HFFc6 (cell line): ENCODE results near the gene LRRC1. TPM values are rescaled to one million over a fixed set of nuclear protein-coding genes. Genes with fewer than 3 reads are reported as not detected.

Experiments used
- DNase-seq: peaks from one replicate; pipeline ENCODE4 v3.0.0-alpha.2; 2018
- H3K27ac Mint-ChIP-seq: 2 replicates; pipeline ENCODE4 v1.8.0; 2020; ENCODE audit warnings: mild to moderate bottlenecking, mixed read lengths
- H3K27me3 Mint-ChIP-seq: 2 replicates; pipeline ENCODE4 v1.8.0; 2021; ENCODE audit warnings: mild to moderate bottlenecking, moderate library complexity, mixed read lengths; ENCODE audit not compliant: insufficient read depth
- H3K36me3 Mint-ChIP-seq: 2 replicates; pipeline ENCODE4 v1.8.0; 2021; ENCODE audit warnings: low read depth, mixed read lengths
- H3K4me1 Mint-ChIP-seq: 2 replicates; pipeline ENCODE4 v1.8.0; 2020; ENCODE audit warnings: low read depth, mixed read lengths
- H3K4me3 Mint-ChIP-seq: 2 replicates; pipeline ENCODE4 v1.8.0; 2020; ENCODE audit warnings: mild to moderate bottlenecking, moderate library complexity, mixed read lengths
- H3K9me3 Mint-ChIP-seq: 2 replicates; pipeline ENCODE4 v1.8.0; 2020; ENCODE audit warnings: mild to moderate bottlenecking, mixed read lengths
- total RNA-seq, 6 experiments: library from RNA; stranded (reverse); fragmentation: NEBNext Ultra II Directional; extraction: Animal tissue kit (Norgen Biotek cat#: 25700); gene quantifications; 2 replicates in 1 of 6; 3 replicates in 5 of 6; pipeline ENCODE4 v1.2.3, GENCODE V29; 2021
- TF ChIP-seq, protein P1 (sequence below): fragments of 200-600 bp; sonication (generic); IDR thresholded peaks from 2 replicates; pipeline ENCODE4 v1.5.0; 2021; ENCODE audit warnings: antibody characterized with exemption, mild to moderate bottlenecking

LRRC1 gene
- total RNA-seq, 6 experiments from 2014 or later, result 9.3 to 12.0 (median 10.8) TPM

- Mint-ChIP-seq H3K4me3 (peak overlapping the region; percentile 59), H3K36me3 (0 out of 2 replicates have a peak, but pooled peaks cover 4% of the 10 kb centered on the region), H3K9me3 (no peaks in the 10 kb centered on the region), H3K27me3 (no peaks in the 10 kb centered on the region), H3K4me1 (peaks cover 69% of the 10 kb centered on the region), H3K27ac (peak overlapping the region; percentile 77)
- TF ChIP-seq, protein P1, sequence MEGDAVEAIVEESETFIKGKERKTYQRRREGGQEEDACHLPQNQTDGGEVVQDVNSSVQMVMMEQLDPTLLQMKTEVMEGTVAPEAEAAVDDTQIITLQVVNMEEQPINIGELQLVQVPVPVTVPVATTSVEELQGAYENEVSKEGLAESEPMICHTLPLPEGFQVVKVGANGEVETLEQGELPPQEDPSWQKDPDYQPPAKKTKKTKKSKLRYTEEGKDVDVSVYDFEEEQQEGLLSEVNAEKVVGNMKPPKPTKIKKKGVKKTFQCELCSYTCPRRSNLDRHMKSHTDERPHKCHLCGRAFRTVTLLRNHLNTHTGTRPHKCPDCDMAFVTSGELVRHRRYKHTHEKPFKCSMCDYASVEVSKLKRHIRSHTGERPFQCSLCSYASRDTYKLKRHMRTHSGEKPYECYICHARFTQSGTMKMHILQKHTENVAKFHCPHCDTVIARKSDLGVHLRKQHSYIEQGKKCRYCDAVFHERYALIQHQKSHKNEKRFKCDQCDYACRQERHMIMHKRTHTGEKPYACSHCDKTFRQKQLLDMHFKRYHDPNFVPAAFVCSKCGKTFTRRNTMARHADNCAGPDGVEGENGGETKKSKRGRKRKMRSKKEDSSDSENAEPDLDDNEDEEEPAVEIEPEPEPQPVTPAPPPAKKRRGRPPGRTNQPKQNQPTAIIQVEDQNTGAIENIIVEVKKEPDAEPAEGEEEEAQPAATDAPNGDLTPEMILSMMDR, result no peak
- peak; percentile 41 for DNase-seq
Measured at GRCh38 chr6:53815381-53816119, 20.7 kb downstream of the LRRC1 start.

- peaks cover 40% of the 10 kb centered on the region for H3K4me1 Mint-ChIP-seq
- no peak overlapping the region for H3K27ac Mint-ChIP-seq
- DNase-seq, result no peak
- TF ChIP-seq, protein P1, result no peak
- no peaks in the 10 kb centered on the region; the same call in 1 of the 2 replicates for H3K36me3 Mint-ChIP-seq
- no peaks in the 10 kb centered on the region for H3K27me3 Mint-ChIP-seq
- H3K9me3 Mint-ChIP-seq, result no peaks in the 10 kb centered on the region
- no peak overlapping the region for H3K4me3 Mint-ChIP-seq
Measured at GRCh38 chr6:53818858-53819609, 24.2 kb downstream of the LRRC1 start.

DNA sequence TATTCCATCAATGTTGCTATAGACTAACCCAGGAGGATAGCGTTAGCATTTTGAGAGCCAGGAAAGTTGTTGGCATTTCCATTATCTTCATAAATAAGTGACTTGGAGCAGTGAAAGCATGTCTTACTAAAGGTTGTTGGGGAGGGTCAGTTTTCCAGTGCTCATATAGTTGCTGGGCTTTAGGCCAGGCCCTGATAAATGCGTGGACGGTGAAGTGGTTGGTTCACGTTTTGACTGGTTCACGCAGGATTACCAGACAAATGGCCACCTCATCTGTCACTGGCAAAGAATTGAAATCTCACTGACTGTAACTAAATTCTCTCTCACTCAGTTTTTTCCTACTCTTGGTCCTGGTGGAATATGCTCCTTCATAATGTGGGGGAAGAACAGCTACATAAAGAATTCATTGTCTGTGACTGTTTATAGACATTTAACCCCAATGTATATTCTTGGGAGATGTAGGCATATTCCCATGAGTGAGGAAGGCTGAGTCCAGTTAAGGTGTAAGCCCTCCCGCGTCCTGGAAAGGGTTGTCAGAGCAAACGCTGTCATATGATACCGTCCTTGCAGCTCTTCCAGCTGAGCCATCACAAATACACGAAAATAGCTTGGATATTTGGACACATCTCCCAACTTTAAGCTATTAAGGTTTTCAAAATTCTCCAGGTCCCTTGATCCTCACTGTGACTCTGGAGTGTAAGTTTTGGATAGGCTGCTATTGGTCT is 27.8 kb downstream of the LRRC1 start:
- DNase-seq, result no peak
- peaks cover 45% of the 10 kb centered on the region for H3K4me1 Mint-ChIP-seq

DNA sequence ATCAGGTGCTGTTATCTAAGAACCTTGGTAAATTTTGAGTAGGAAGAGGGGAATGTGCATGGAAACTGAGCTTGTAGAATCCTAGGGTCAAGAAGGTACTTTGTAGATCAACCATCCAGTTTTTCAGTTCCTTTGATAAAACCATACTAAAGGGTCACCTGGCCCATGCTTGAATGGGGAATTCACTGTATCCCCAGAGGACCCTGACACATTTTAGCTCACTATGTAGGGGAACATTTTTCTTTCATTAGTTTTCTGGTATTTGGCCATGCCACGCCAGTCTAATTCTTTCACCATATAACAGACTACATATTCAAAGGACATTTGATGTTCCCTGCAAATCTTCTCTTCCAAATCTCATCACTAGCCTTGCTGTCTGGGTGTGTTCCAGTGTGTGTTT is 29.9 kb downstream of the LRRC1 start:
- H3K36me3 Mint-ChIP-seq, result no peaks in the 10 kb centered on the region; the same call in 1 of the 2 replicates
- no peak overlapping the region for H3K4me3 Mint-ChIP-seq
- TF ChIP-seq, protein P1, result no peak
- no peaks in the 10 kb centered on the region for H3K27me3 Mint-ChIP-seq
- no peaks in the 10 kb centered on the region for H3K9me3 Mint-ChIP-seq
- H3K4me1 Mint-ChIP-seq, result peaks cover 50% of the 10 kb centered on the region
- no peak overlapping the region for H3K27ac Mint-ChIP-seq
- no peak for DNase-seq

More for the DNA sequence above, 27.8 kb downstream of the LRRC1 start:
- H3K27me3 Mint-ChIP-seq, result no peaks in the 10 kb centered on the region
- H3K9me3 Mint-ChIP-seq, result no peaks in the 10 kb centered on the region
- no peaks in the 10 kb centered on the region; the same call in 1 of the 2 replicates for H3K36me3 Mint-ChIP-seq
- H3K4me3 Mint-ChIP-seq, result no peak overlapping the region
- TF ChIP-seq, protein P1, result no peak
- no peak overlapping the region for H3K27ac Mint-ChIP-seq

GRCh38 chr6:53825532-53826321 is 30.9 kb downstream of the LRRC1 start:
- TF ChIP-seq, protein P1, result no peak
- Mint-ChIP-seq H3K4me3 (no peak overlapping the region), H3K27ac (no peak overlapping the region), H3K9me3 (no peaks in the 10 kb centered on the region), H3K36me3 (no peaks in the 10 kb centered on the region; the same call in 1 of the 2 replicates), H3K27me3 (no peaks in the 10 kb centered on the region), H3K4me1 (peaks cover 59% of the 10 kb centered on the region)
- no peak for DNase-seq
